Type B pancreatic cell (in vitro differentiated cells): ENCODE measurements around the gene NUP107. TPM values are rescaled to one million over a fixed set of nuclear protein-coding genes. Genes with fewer than 3 reads are reported as not detected.

Experiments used
- DNase-seq: peaks from one replicate; pipeline ENCODE4 v3.0.0; 2021; ENCODE audit warnings: mixed read lengths; ENCODE audit not compliant: unreplicated experiment; ENCODE audit errors: extremely low spot score
- H3K27ac Mint-ChIP-seq: 2 replicates; pipeline ENCODE4 v1.8.0; 2021; ENCODE audit warnings: mild to moderate bottlenecking, mixed read lengths
- H3K27me3 Mint-ChIP-seq: 2 replicates; pipeline ENCODE4 v1.8.0; 2021; ENCODE audit warnings: mixed read lengths
- H3K36me3 Mint-ChIP-seq: 2 replicates; pipeline ENCODE4 v1.8.0; 2021; ENCODE audit warnings: mixed read lengths
- H3K4me1 Mint-ChIP-seq: one replicate; pipeline ENCODE4 v1.8.0; 2021; ENCODE audit warnings: mixed read lengths; ENCODE audit not compliant: unreplicated experiment
- H3K4me3 Mint-ChIP-seq: 2 replicates; pipeline ENCODE4 v1.8.0; 2021; ENCODE audit warnings: mild to moderate bottlenecking, mixed read lengths
- H3K9me3 Mint-ChIP-seq: 2 replicates; pipeline ENCODE4 v1.8.0; 2021; ENCODE audit warnings: mixed read lengths
- CTCF ChIP-seq: fragments of 200-600 bp; sonication (generic); conservative IDR thresholded peaks from 2 replicates; pipeline ENCODE4 v1.5.0; 2021; ENCODE audit warnings: antibody characterized with exemption, mild to moderate bottlenecking
- total RNA-seq: library from RNA; stranded (reverse); gene quantifications from 2 replicates; pipeline ENCODE4 v1.2.1, GENCODE V29; 2021; ENCODE audit warnings: low replicate concordance

NUP107 gene
- total RNA-seq, 1 donor from 2014 or later: 80.2 TPM

- peaks cover 22% of the 10 kb centered on the region for H3K36me3 Mint-ChIP-seq
- H3K4me1 Mint-ChIP-seq: peaks cover 17% of the 10 kb centered on the region
- H3K27ac Mint-ChIP-seq: no peak overlapping the region
- H3K4me3 Mint-ChIP-seq: no peak overlapping the region
- no peak for TF ChIP-seq CTCF
- H3K27me3 Mint-ChIP-seq: no peaks in the 10 kb centered on the region
- no peak for DNase-seq
- no peaks in the 10 kb centered on the region for H3K9me3 Mint-ChIP-seq
Measured at GRCh38 chr12:68750506-68750905, 63.7 kb downstream of the NUP107 start.

- Mint-ChIP-seq H3K27ac (no peak overlapping the region), H3K9me3 (no peaks in the 10 kb centered on the region), H3K36me3 (peaks cover 33% of the 10 kb centered on the region), H3K4me3 (no peak overlapping the region), H3K4me1 (no peaks in the 10 kb centered on the region), H3K27me3 (no peaks in the 10 kb centered on the region)
- TF ChIP-seq CTCF: no peak
- DNase-seq: no peak
Measured at GRCh38 chr12:68755536-68756243, 68.9 kb downstream of the NUP107 start.

- H3K27me3 Mint-ChIP-seq: no peaks in the 10 kb centered on the region
- no peaks in the 10 kb centered on the region for H3K4me1 Mint-ChIP-seq
- H3K36me3 Mint-ChIP-seq: peaks cover 51% of the 10 kb centered on the region
- no peak overlapping the region for H3K4me3 Mint-ChIP-seq
- DNase-seq: no peak
- H3K9me3 Mint-ChIP-seq: no peaks in the 10 kb centered on the region
- no peak for TF ChIP-seq CTCF
- H3K27ac Mint-ChIP-seq: no peak overlapping the region
Measured at GRCh38 chr12:68759852-68760251, 73.1 kb downstream of the NUP107 start.

GRCh38 chr12:68760806-68761441, 74.1 kb downstream of the NUP107 start:
- Mint-ChIP-seq H3K4me3 (no peak overlapping the region), H3K4me1 (no peaks in the 10 kb centered on the region), H3K36me3 (peaks cover 43% of the 10 kb centered on the region), H3K9me3 (no peaks in the 10 kb centered on the region), H3K27ac (no peak overlapping the region), H3K27me3 (no peaks in the 10 kb centered on the region)
- TF ChIP-seq CTCF: no peak
- no peak for DNase-seq

GRCh38 chr12:68761442-68761812, 74.6 kb downstream of the NUP107 start:
- H3K36me3 Mint-ChIP-seq: peaks cover 43% of the 10 kb centered on the region
- no peak overlapping the region for H3K4me3 Mint-ChIP-seq
- no peaks in the 10 kb centered on the region for H3K4me1 Mint-ChIP-seq
- DNase-seq: no peak
- TF ChIP-seq CTCF: no peak
- H3K27ac Mint-ChIP-seq: no peak overlapping the region
- no peaks in the 10 kb centered on the region for H3K27me3 Mint-ChIP-seq
- no peaks in the 10 kb centered on the region for H3K9me3 Mint-ChIP-seq
